Measurements from ENCODE around the gene CDS1. TPM values are rescaled to one million over a fixed set of nuclear protein-coding genes. Genes with fewer than 3 reads are reported as not detected.

CDS1 gene
- total and polyA plus RNA-seq, 10 of the 15 experiments (the other 5 are each of a cell fraction or from before 2014, with no cell fraction given), result 0.03 TPM; not detected in 8

DNA sequence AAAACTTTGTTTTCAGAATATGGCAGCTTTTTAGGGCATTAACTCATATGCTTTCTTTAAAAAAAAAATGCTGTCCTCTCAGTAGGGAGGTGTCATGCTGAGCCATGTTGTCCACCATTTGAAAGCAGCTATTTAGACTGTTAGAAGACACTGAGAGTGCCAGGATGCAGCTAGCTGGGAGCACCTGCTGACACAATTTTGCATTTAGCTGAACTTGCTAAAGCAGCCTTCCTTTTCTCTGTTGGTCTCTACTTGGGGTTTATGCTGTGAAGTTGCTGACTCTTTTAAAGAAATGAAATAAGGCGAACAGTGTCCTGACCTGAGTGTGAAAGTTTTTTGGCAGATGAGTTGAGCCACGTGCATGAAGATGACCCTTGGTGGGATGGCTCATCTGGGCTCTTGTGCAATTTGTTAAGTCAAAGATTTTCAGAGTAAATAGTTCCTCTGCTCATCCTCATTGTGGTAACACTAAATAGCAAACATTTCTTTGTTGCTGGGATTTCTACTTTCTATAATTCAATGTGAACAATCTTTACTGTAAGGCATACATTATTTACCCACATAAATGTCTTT, 64.5 kb downstream of the CDS1 start (continued):
- TF ChIP-seq ZNF207 (IDR thresholded peaks at IDR 0.05; ENCODE audit: borderline replicate concordance) (no peak), NFYB (IDR thresholded peaks at IDR 0.05; ENCODE audit: insufficient read depth, low read depth, low read length) (no peak), CBFB (IDR thresholded peaks at IDR 0.05; ENCODE audit: low read depth) (no peak), BRCA1 (IDR thresholded peaks at IDR 0.05; ENCODE audit: low read depth, low read length) (no peak), HDGF (IDR thresholded peaks at IDR 0.05) (no peak), GABPA (IDR thresholded peaks at IDR 0.05; ENCODE audit: low read depth) (no peak), CBX3 (IDR thresholded peaks at IDR 0.05; ENCODE audit: borderline replicate concordance, low read depth) (no peak), REST (IDR thresholded peaks at IDR 0.05; ENCODE audit: low read depth, low read length) (no peak)
- TF ChIP-seq, protein P1, sequence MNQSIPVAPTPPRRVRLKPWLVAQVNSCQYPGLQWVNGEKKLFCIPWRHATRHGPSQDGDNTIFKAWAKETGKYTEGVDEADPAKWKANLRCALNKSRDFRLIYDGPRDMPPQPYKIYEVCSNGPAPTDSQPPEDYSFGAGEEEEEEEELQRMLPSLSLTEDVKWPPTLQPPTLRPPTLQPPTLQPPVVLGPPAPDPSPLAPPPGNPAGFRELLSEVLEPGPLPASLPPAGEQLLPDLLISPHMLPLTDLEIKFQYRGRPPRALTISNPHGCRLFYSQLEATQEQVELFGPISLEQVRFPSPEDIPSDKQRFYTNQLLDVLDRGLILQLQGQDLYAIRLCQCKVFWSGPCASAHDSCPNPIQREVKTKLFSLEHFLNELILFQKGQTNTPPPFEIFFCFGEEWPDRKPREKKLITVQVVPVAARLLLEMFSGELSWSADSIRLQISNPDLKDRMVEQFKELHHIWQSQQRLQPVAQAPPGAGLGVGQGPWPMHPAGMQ (IDR thresholded peaks at IDR 0.05; ENCODE audit: borderline replicate concordance), result no peak
